HG02840 (cell line): ENCODE data around the gene DHX32.
"Not testable (repeated sequence)": the region's sequence is repeated elsewhere in the genome, so short reads cannot be mapped to it uniquely, and the experiment has no call there.

Experiments
- ATAC-seq: cut with Tn5 transposase; IDR thresholded peaks from one replicate; pipeline ENCODE4 v1.9.1; 2021; ENCODE audit warnings: mild to moderate bottlenecking, moderate library complexity, moderate number of reproducible peaks; ENCODE audit not compliant: unreplicated experiment, low FRiP score

The DHX32 gene

GRCh38 chr10:125881192-125881591 lies at the start of gene DHX32:
DHX32 (minus strand) TSS chr10:125881292; CDS start chr10:125880824, 468 bp downstream.
- ATAC-seq = no peak

GRCh38 chr10:125929618-125930017 lies 48.5 kb upstream of the DHX32 start:
- no peak for ATAC-seq

- ATAC-seq = no peak
Observed at GRCh38 chr10:125928928-125929585, 48.0 kb upstream of the DHX32 start.

GRCh38 chr10:125927265-125927664 lies 46.2 kb upstream of the DHX32 start:
- ATAC-seq = not testable (repeated sequence)

GRCh38 chr10:125926247-125926646 lies 45.2 kb upstream of the DHX32 start:
- ATAC-seq = no peak

GRCh38 chr10:125925262-125925834 lies 44.3 kb upstream of the DHX32 start:
- ATAC-seq = no peak

- ATAC-seq = not testable (repeated sequence)
Observed at GRCh38 chr10:125921643-125922306, 40.7 kb upstream of the DHX32 start.

GRCh38 chr10:125917704-125918361 lies 36.7 kb upstream of the DHX32 start:
- ATAC-seq = not testable (repeated sequence)

GRCh38 chr10:125916977-125917376 lies 35.9 kb upstream of the DHX32 start:
- ATAC-seq = no peak

GRCh38 chr10:125913277-125913676 lies 32.2 kb upstream of the DHX32 start:
- ATAC-seq = not testable (repeated sequence)

- ATAC-seq = no peak
Observed at GRCh38 chr10:125911990-125912389, 30.9 kb upstream of the DHX32 start.

- ATAC-seq = no peak
Observed at GRCh38 chr10:125911145-125911544, 30.1 kb upstream of the DHX32 start.

GRCh38 chr10:125909491-125909890 lies 28.4 kb upstream of the DHX32 start:
- ATAC-seq = not testable (repeated sequence)

GRCh38 chr10:125908813-125909212 lies 27.7 kb upstream of the DHX32 start:
- not testable (repeated sequence) for ATAC-seq

GRCh38 chr10:125907598-125907997 lies 26.5 kb upstream of the DHX32 start:
- ATAC-seq = not testable (repeated sequence)

- not testable (repeated sequence) for ATAC-seq
Observed at GRCh38 chr10:125905069-125905994, 24.2 kb upstream of the DHX32 start.

GRCh38 chr10:125903135-125903640 lies 22.1 kb upstream of the DHX32 start:
- not testable (repeated sequence) for ATAC-seq

GRCh38 chr10:125900963-125901362 lies 19.9 kb upstream of the DHX32 start:
- ATAC-seq = not testable (repeated sequence)

- ATAC-seq = not testable (repeated sequence)
Observed at GRCh38 chr10:125897317-125897716, 16.2 kb upstream of the DHX32 start.
